NCI-H2107 (cell line): ENCODE data around the gene MYO9A.

Experiments
- DNase-seq: peaks from one replicate; lab custom pipeline; 2025; lab: John Stamatoyannopoulos, UW

MYO9A gene

GRCh38 chr15:71957026-71957425, 160.9 kb downstream of the MYO9A start:
- DNase-seq: no peak

- DNase-seq: no peak
These were observed 166.8 kb downstream of the MYO9A start for GRCh38 chr15:71951134-71951533.

DNA sequence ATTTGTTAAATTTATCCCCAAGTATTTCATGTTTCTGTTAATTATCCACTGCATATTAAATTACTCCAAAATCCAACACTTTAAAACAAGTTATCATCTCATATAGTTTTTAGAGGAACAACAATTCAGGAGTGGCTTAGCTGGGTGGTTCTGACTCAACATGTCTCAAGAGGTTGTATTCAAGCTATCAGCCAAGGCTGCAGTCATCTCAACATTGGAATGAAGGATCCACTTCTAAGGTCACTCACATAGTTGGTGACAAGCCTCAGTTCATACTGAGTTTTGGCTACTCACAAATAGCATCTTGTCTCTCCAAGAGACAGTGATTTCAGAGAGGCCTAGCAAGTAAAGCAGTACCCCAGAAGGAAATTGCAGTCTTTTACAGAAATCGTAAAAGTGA, 172.9 kb downstream of the MYO9A start:
- DNase-seq: no peak

DNA sequence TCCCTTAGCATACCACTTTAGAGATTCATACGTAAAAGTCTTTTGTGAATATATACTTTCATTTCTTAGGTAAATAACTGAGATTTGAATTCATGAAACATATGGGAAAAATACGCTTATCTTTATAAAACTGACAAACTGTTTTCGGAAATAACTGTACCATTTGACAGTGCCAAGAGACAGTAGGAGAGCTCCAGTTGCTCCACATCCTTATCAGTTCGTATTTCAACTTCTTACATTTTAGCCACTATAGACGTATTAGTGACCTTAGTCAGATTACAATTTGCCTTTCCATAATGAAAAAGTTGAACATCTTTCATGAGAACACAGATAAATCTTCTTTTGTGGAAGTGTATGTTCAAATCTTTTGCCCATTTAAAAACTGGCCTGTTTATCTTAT, 174.1 kb downstream of the MYO9A start:
- DNase-seq: no peak

DNA sequence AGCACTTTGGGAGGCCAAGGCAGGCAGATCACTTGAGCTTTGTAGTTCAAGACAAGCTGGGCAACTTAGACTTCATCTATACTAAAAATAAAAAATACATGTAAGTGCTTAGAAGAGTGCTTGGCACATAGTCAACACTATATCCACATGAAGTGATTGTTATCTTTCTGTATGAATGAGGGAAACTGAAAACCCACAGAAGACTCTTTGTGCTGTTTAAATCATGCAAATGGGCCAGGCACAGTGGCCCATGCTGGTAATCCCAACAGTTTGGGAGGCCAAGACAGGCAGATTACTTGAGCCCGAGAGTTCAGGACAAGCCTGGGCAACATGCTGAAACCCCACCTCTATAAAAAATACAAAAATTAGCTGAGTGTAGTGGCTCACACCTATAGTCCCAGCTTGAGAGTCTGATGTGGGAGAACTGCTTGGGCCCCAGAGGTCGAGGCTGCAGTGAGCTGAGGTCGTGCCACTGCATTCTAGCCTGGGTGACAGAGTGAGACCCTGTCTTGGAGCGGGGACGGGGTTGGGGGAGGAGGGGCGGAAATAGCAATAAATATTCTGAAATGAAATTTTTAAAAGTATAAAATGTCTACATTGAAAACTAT, 177.9 kb downstream of the MYO9A start:
- DNase-seq: no peak

DNA sequence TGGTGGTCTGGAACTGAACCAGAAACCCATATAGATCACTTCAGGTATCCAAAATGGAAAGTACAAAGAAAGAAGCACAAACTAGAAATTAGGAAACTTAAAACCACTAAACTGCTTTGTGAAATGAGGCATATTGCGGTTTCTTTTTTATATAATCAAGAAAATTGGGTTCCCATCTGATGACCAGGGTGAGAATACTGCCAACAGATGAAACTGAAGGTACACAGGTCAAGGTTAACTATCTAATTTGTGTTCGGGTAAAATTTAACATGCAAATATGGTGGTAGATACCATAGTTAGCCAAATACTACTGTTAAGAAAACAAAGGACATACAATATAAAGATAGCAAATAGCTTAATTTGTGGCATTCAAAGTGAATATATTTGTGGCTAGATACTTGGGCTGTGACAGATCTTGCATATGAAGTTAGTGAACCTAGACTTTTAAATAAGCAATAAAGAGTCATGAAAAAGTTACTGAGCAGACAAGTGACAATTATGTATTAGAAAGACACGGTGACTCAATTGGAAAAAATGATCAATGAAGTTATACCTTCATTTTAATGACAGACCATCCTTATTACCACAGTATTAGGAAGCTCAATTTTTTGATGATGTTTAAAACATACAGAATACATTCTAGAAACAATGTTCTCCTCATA, 180.2 kb downstream of the MYO9A start:
- no peak for DNase-seq

DNA sequence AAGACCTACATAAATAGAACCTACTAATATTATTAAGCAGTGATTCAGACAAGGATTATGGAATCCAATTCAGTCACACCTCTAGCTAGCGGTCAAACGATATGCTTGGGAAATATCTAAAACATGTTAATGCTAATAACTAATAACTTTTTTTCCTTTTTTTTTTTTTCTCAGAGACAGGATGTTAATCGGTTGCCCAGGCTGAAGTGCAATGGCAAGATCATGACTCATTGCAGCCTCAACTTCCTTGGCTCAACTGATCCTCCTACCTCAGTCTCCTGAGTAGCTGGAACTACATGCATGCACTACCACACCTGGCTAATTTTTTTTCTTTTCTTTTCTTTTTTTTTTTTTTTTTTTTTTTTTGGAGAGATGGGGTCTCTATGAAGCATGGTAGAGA, 183.5 kb downstream of the MYO9A start:
- DNase-seq: no peak

DNA sequence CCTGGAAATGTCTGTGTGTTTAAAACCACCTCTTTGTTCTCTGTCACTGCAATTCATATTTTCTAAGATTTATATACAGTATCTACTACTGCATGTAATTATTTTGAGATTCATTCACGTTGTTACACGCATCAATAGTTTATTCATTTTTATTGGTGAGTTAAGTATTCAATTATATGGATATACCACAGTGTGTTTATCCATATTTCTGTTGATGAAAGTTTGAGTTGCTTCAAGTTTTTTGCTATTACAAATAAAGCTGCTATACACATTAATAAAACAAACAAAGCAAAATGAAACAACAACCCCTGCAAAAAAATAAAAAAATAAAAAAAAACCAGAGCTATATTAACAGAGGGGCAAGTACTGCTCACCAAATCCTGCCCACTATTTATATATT, 185.3 kb downstream of the MYO9A start:
- DNase-seq: no peak

GRCh38 chr15:71931261-71931660, 186.7 kb downstream of the MYO9A start:
- DNase-seq: no peak

GRCh38 chr15:71925145-71925544, 192.8 kb downstream of the MYO9A start:
- DNase-seq: no peak

DNA sequence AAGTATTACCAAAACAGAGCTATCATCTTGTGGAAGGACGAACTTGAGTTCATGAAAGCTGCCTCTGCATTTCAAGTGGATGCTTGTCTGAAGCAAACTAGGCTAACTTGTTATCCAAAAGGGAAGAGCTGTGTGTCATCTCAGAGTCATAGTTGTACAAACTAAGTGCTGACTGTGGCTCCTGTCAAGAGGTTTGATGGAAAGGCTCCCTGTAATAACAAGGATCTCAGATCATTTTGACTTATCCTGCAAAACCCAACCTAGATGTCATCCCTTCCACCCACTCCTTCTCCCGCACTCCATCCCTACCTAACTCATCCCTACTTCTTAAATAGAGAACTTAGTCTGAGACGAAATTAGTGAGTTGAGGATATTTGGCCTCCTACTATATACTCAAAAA, 196.8 kb downstream of the MYO9A start:
- no peak for DNase-seq

DNA sequence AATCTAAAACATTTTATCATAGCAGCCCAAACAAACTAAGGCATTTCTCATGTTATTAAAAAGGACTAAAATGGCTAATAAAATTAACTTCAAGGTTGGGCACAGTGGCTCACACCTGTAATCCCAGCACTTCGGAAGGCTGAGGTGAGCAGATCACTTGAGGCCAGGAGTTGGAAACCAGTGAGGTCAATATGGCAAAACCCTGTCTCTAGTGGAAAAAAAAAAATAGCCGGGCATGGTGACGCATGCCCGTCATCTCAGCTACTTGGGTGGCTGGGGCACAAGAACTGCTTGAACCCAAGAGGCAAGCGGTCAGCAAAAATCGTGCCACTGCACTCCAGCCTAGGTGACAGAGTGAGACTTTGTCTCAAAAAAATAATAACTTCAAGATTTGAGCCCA, 197.4 kb downstream of the MYO9A start:
- DNase-seq: no peak

DNA sequence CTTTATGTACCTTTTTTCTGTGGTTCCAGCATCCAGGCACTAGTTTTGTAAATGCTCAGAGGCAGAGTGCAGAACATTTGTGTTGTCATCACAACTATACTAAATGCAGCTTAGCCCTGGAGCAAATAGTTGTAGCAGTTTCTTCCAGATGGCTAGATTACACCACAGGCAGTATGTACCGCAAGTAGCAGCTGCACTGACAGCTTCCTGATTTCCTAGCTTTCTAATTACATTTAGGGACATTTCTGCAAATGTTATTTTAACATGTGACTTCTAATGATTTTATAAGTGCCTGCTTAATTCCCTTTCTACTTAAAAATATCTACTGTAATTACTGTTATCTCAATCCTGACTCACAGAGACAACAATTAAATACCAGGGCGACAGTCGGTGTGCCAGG, 201.1 kb downstream of the MYO9A start:
- no peak for DNase-seq

- DNase-seq: no peak
These were observed 203.9 kb downstream of the MYO9A start for GRCh38 chr15:71914092-71914491.

GRCh38 chr15:71899674-71900073, 218.3 kb downstream of the MYO9A start:
- DNase-seq: no peak

GRCh38 chr15:71893691-71894090, 224.3 kb downstream of the MYO9A start:
- no peak for DNase-seq

DNA sequence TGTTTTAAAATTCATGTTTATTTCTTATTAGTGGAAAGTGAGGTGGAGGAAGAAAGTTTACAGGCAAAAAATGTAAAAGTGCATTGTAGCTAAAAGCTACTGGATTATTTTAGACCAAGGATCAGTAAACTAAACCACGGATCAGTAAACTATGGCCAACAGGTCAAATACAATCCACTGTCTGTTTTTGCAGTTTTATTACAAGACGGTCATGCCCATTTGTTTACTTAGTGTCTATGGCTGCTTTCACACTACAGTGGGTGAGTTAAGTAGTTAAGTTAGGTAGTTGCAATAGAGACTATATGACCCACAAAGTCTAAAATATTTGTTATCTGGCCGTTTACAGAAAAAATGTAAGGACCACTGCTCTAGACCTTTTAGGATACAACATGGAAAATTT, 225.6 kb downstream of the MYO9A start:
- no peak for DNase-seq

GRCh38 chr15:71891026-71891425, 226.9 kb downstream of the MYO9A start:
- no peak for DNase-seq

GRCh38 chr15:71889947-71890346, 228.0 kb downstream of the MYO9A start:
- no peak for DNase-seq

DNA sequence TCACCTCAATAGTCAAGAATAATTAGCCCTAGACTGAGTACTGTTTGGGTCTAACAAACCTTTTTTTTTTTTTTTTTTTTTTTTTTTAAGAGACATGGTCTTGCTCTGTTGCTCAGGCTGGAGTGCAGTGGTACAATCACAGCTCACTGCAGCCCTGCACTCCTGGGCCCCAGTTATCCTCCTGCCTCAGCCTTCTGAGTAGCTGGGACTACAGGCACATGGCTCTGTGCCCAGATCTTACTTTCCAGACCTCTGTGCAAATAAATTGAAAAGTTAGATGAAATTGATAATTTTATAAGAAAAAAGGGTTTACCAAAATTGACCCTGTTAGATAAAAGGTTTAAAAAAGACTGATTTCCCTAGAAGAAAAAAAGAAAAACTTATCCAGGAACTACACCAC, 228.6 kb downstream of the MYO9A start:
- DNase-seq: no peak

DNA sequence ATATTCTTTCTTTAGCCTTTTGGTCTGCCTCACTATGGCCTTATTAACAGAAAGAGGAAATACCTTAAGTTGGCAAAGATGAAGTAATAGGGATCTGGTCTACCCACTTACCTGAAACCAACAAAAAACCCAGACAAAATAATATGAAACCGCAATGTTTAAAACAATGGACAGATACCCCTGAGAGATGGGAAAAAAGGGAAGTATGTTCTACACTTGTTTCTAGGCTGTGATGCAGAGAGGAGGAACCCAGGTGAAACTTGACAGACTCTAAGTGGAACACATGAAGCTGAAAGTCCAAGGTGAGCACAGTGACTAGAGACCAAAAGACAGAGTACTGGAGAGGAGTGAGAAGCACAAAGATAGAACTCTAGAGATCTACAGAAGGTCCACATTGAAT, 229.2 kb downstream of the MYO9A start:
- DNase-seq: no peak

DNA sequence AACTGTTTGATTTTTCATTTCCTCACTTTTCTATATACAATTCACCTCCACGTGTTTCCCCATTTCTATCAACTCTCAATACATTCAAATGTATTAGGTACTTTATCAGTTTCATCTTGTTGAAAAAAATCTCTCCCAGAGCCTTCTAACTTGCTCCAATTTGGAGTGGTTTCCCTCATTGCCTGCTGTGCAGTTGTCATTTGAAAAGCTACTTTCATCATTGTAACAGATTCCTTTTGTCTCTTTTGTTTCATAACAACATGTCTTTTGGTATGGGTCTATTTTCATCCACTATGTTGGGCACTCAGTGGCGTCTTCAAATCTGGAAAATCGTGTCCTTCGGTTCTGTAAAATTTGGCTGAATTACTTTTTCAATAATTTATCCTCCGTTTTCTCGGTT, 232.6 kb downstream of the MYO9A start:
- no peak for DNase-seq

GRCh38 chr15:71883447-71883846, 234.5 kb downstream of the MYO9A start:
- DNase-seq: no peak

DNA sequence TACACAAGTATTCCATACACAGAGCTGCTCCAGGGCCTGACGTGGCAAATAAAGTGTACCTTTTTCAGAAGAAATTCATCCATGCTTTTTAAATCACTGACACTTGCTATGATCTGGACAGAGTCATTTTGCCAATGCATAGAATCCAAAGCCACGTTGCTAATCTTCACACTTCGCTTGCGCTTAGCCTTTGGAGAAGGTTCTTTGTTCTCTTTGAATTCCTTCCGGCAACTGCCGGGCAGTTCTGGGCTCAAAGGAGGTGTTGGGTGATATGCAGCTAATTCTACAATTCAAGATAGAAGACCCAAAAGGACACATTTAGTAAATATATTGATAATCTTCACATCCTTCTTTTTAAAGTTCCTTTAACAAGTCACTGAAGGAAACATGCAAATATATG, 237.7 kb downstream of the MYO9A start:
- no peak for DNase-seq
